ENCODE data around the gene PAQR8.
"Not testable (repeated sequence)": the region's sequence is repeated elsewhere in the genome, so short reads cannot be mapped to it uniquely, and the experiment has no call there.

The PAQR8 gene

GRCh38 chr6:52381249-52381648 is 19.3 kb downstream of the PAQR8 start:
- peak; percentile 9 for DNase-seq

- no peak for DNase-seq
Observed at GRCh38 chr6:52384145-52384766, 22.3 kb downstream of the PAQR8 start.

GRCh38 chr6:52385074-52385473 is 23.1 kb downstream of the PAQR8 start:
- no peak for DNase-seq

GRCh38 chr6:52388119-52388518 is 26.2 kb downstream of the PAQR8 start:
- not testable (repeated sequence) for DNase-seq

- no peak for DNase-seq
Observed at GRCh38 chr6:52388790-52389189, 26.8 kb downstream of the PAQR8 start.

GRCh38 chr6:52389264-52389625 is 27.3 kb downstream of the PAQR8 start:
- no peak for DNase-seq

GRCh38 chr6:52389626-52390360 is 27.8 kb downstream of the PAQR8 start:
- peak; percentile 60 for DNase-seq

GRCh38 chr6:52390361-52390727 is 28.4 kb downstream of the PAQR8 start:
- DNase-seq, result peak; percentile 32

- no peak for DNase-seq
Observed at GRCh38 chr6:52391599-52391998, 29.6 kb downstream of the PAQR8 start.

- DNase-seq, result no peak
Observed at GRCh38 chr6:52392944-52393343, 31.0 kb downstream of the PAQR8 start.

GRCh38 chr6:52393780-52394179 is 31.8 kb downstream of the PAQR8 start:
- DNase-seq, result no peak

GRCh38 chr6:52394251-52394666 is 32.3 kb downstream of the PAQR8 start:
- DNase-seq, result peak; percentile 38

GRCh38 chr6:52395969-52396368 is 34.0 kb downstream of the PAQR8 start:
- DNase-seq, result no peak

- no peak for DNase-seq
Observed at GRCh38 chr6:52399511-52400312, 37.8 kb downstream of the PAQR8 start.

GRCh38 chr6:52400313-52401041 is 38.5 kb downstream of the PAQR8 start:
- no peak for DNase-seq

GRCh38 chr6:52403086-52403485 is 41.1 kb downstream of the PAQR8 start:
- DNase-seq, result no peak

- DNase-seq, result no peak
Observed at GRCh38 chr6:52403627-52404026, 41.7 kb downstream of the PAQR8 start.

GRCh38 chr6:52405243-52405642 is 43.3 kb downstream of the PAQR8 start:
- DNase-seq, result no peak

GRCh38 chr6:52407467-52407866 is 45.5 kb downstream of the PAQR8 start:
- no peak for DNase-seq

GRCh38 chr6:52409499-52409898 is 47.5 kb downstream of the PAQR8 start:
- DNase-seq, result no peak

- DNase-seq, result no peak
Observed at GRCh38 chr6:52410979-52411378, 49.0 kb downstream of the PAQR8 start.

- DNase-seq, result no peak
Observed at GRCh38 chr6:52411911-52412310, 50.0 kb downstream of the PAQR8 start.

GRCh38 chr6:52415333-52415732 is 53.4 kb downstream of the PAQR8 start:
- no peak for DNase-seq
